HUES6 (cell line): ENCODE results near the gene USH2A.

Experiments used
- H3K27ac ChIP-seq: 2 replicates; pipeline ENCODE4 v1.7.0; 2013; ENCODE audit warnings: low read depth, mild to moderate bottlenecking, low read length, inconsistent platforms
- H3K27me3 ChIP-seq: 2 replicates; pipeline ENCODE4 v1.6.1; 2013; ENCODE audit warnings: low read length; ENCODE audit not compliant: control insufficient read depth, insufficient read depth
- H3K36me3 ChIP-seq: 2 replicates; pipeline ENCODE4 v1.6.1; 2013; ENCODE audit warnings: low read length; ENCODE audit not compliant: control insufficient read depth, insufficient read depth
- H3K4me1 ChIP-seq: 2 replicates; pipeline ENCODE4 v1.6.1; 2013; ENCODE audit warnings: low read length; ENCODE audit not compliant: control insufficient read depth, insufficient read depth
- H3K4me3 ChIP-seq: 2 replicates; pipeline ENCODE4 v1.5.1; 2013; ENCODE audit warnings: low read depth, low read length
- H3K9ac ChIP-seq: one replicate; pipeline ENCODE4 v1.6.1; 2013; ENCODE audit warnings: mild to moderate bottlenecking, low read length
- H3K9me3 ChIP-seq: 2 replicates; pipeline ENCODE4 v1.6.1; 2013; ENCODE audit warnings: low read depth, low read length; ENCODE audit not compliant: control insufficient read depth, insufficient read depth

Gene USH2A

GRCh38 chr1:215797859-215798258, 625.4 kb downstream of the USH2A start:
- H3K9me3 ChIP-seq: no peaks in the 10 kb centered on the region
- no peaks in the 10 kb centered on the region for H3K27me3 ChIP-seq
- H3K27ac ChIP-seq: no peak overlapping the region
- H3K9ac ChIP-seq: no peak overlapping the region
- no peak overlapping the region for H3K4me3 ChIP-seq
- H3K4me1 ChIP-seq: no peaks in the 10 kb centered on the region
- H3K36me3 ChIP-seq: no peaks in the 10 kb centered on the region

GRCh38 chr1:215794156-215794555, 629.1 kb downstream of the USH2A start:
- Histone ChIP-seq H3K9me3 (no peaks in the 10 kb centered on the region), H3K36me3 (no peaks in the 10 kb centered on the region), H3K4me1 (no peaks in the 10 kb centered on the region), H3K9ac (no peak overlapping the region), H3K4me3 (no peak overlapping the region), H3K27ac (no peak overlapping the region), H3K27me3 (no peaks in the 10 kb centered on the region)

GRCh38 chr1:215793180-215793579, 630.1 kb downstream of the USH2A start:
- Histone ChIP-seq H3K4me3 (no peak overlapping the region), H3K27ac (no peak overlapping the region)

GRCh38 chr1:215792446-215792845, 630.8 kb downstream of the USH2A start:
- H3K27me3 ChIP-seq: no peaks in the 10 kb centered on the region
- no peak overlapping the region for H3K27ac ChIP-seq
- H3K9me3 ChIP-seq: no peaks in the 10 kb centered on the region

More at GRCh38 chr1:215793180-215793579, 630.1 kb downstream of the USH2A start:
- H3K36me3 ChIP-seq: no peaks in the 10 kb centered on the region
- H3K27me3 ChIP-seq: no peaks in the 10 kb centered on the region
- no peaks in the 10 kb centered on the region for H3K9me3 ChIP-seq
- no peaks in the 10 kb centered on the region for H3K4me1 ChIP-seq
- H3K9ac ChIP-seq: no peak overlapping the region

GRCh38 chr1:215789981-215790380, 633.3 kb downstream of the USH2A start:
- H3K4me3 ChIP-seq: no peak overlapping the region
- no peaks in the 10 kb centered on the region for H3K9me3 ChIP-seq
- H3K27ac ChIP-seq: no peak overlapping the region
- no peaks in the 10 kb centered on the region for H3K4me1 ChIP-seq
- H3K27me3 ChIP-seq: no peaks in the 10 kb centered on the region
- no peak overlapping the region for H3K9ac ChIP-seq
- no peaks in the 10 kb centered on the region for H3K36me3 ChIP-seq

More at GRCh38 chr1:215792446-215792845, 630.8 kb downstream of the USH2A start:
- no peak overlapping the region for H3K9ac ChIP-seq
- H3K4me3 ChIP-seq: no peak overlapping the region
- no peaks in the 10 kb centered on the region for H3K36me3 ChIP-seq
- no peaks in the 10 kb centered on the region for H3K4me1 ChIP-seq

GRCh38 chr1:215786997-215787396, 636.3 kb downstream of the USH2A start:
- H3K9ac ChIP-seq: no peak overlapping the region
- H3K4me3 ChIP-seq: no peak overlapping the region
- no peaks in the 10 kb centered on the region for H3K36me3 ChIP-seq
- no peaks in the 10 kb centered on the region for H3K9me3 ChIP-seq
- no peak overlapping the region for H3K27ac ChIP-seq
- H3K4me1 ChIP-seq: no peaks in the 10 kb centered on the region
- H3K27me3 ChIP-seq: no peaks in the 10 kb centered on the region

GRCh38 chr1:215780641-215781040, 642.6 kb downstream of the USH2A start:
- Histone ChIP-seq H3K9ac (no peak overlapping the region), H3K4me3 (no peak overlapping the region), H3K4me1 (peaks cover 15% of the 10 kb centered on the region), H3K27me3 (no peaks in the 10 kb centered on the region), H3K36me3 (no peaks in the 10 kb centered on the region), H3K27ac (no peak overlapping the region), H3K9me3 (no peaks in the 10 kb centered on the region)

- no peaks in the 10 kb centered on the region for H3K27me3 ChIP-seq
- H3K36me3 ChIP-seq: no peaks in the 10 kb centered on the region
- no peak overlapping the region for H3K4me3 ChIP-seq
- H3K27ac ChIP-seq: no peak overlapping the region
- H3K9me3 ChIP-seq: no peaks in the 10 kb centered on the region
- peaks cover 15% of the 10 kb centered on the region for H3K4me1 ChIP-seq
- no peak overlapping the region for H3K9ac ChIP-seq
Observed at GRCh38 chr1:215780139-215780538, 643.1 kb downstream of the USH2A start.

GRCh38 chr1:215779729-215780128, 643.5 kb downstream of the USH2A start:
- Histone ChIP-seq H3K9ac (no peak overlapping the region), H3K27ac (no peak overlapping the region), H3K36me3 (no peaks in the 10 kb centered on the region), H3K27me3 (no peaks in the 10 kb centered on the region), H3K4me3 (no peak overlapping the region), H3K4me1 (peaks cover 15% of the 10 kb centered on the region), H3K9me3 (no peaks in the 10 kb centered on the region)

GRCh38 chr1:215777370-215777925, 645.8 kb downstream of the USH2A start:
- Histone ChIP-seq H3K4me3 (no peak overlapping the region), H3K27me3 (no peaks in the 10 kb centered on the region), H3K27ac (no peak overlapping the region), H3K4me1 (peaks cover 15% of the 10 kb centered on the region), H3K36me3 (no peaks in the 10 kb centered on the region), H3K9me3 (no peaks in the 10 kb centered on the region), H3K9ac (no peak overlapping the region)

GRCh38 chr1:215776336-215776735, 646.9 kb downstream of the USH2A start:
- Histone ChIP-seq H3K36me3 (no peaks in the 10 kb centered on the region), H3K9ac (no peak overlapping the region), H3K27ac (no peak overlapping the region), H3K27me3 (no peaks in the 10 kb centered on the region), H3K9me3 (no peaks in the 10 kb centered on the region), H3K4me3 (no peak overlapping the region), H3K4me1 (peaks cover 15% of the 10 kb centered on the region)

- Histone ChIP-seq H3K4me3 (no peak overlapping the region), H3K27me3 (no peaks in the 10 kb centered on the region), H3K4me1 (peaks cover 26% of the 10 kb centered on the region), H3K36me3 (no peaks in the 10 kb centered on the region), H3K9me3 (no peaks in the 10 kb centered on the region), H3K9ac (no peak overlapping the region), H3K27ac (no peak overlapping the region)
Observed at GRCh38 chr1:215772151-215772550, 651.1 kb downstream of the USH2A start.
